H1 (cell line): ENCODE results near the gene KLHL29. TPM values are rescaled to one million over a fixed set of nuclear protein-coding genes. Genes with fewer than 3 reads are reported as not detected.

Experiments
- CHD7 ChIP-seq: fragments of 300-600 bp; sonication (generic); IDR thresholded peaks from 2 replicates; pipeline ENCODE4 v1.7.1; 2012; ENCODE audit warnings: low read length, moderate library complexity, mild to moderate bottlenecking, inconsistent platforms; ENCODE audit not compliant: insufficient replicate concordance
- CTCF ChIP-seq, 3 experiments: IDR thresholded peaks; 1 replicate in 2 of 3; 2 replicates in 1 of 3; pipeline versions ENCODE4 v1.5.1 to v1.6.1; 2011; ENCODE audit warnings: low read length in 3 of 3, mild to moderate bottlenecking in 3 of 3, inconsistent platforms in 2 of 3, low read depth in 1 of 3, moderate library complexity in 1 of 3; ENCODE audit not compliant: insufficient read depth in 1 of 3; ENCODE audit errors: control extremely low read depth in 1 of 3
- HDAC2 ChIP-seq, 2 experiments: fragments of 300-600 bp in 1 of 2; sonication (generic) in 1 of 2; IDR thresholded peaks; 2 replicates each; pipeline ENCODE4 v1.6.1; 2011 to 2012; ENCODE audit warnings: low read depth in 2 of 2, low read length in 2 of 2, mild to moderate bottlenecking in 2 of 2, moderate library complexity in 2 of 2, borderline replicate concordance in 1 of 2, inconsistent platforms in 1 of 2
- NANOG ChIP-seq: IDR thresholded peaks from 2 replicates; pipeline ENCODE4 v1.6.1; 2011; ENCODE audit warnings: low read length, low read depth, mild to moderate bottlenecking, inconsistent platforms; ENCODE audit not compliant: insufficient read depth, poor library complexity, severe bottlenecking
- SP1 ChIP-seq: IDR thresholded peaks from 2 replicates; pipeline ENCODE4 v1.6.1; 2011; ENCODE audit warnings: low read depth, low read length
- USF2 ChIP-seq: IDR thresholded peaks from 2 replicates; pipeline ENCODE4 v1.6.1; 2011; ENCODE audit warnings: low read length, improper control_type of control experiment
- ZNF274 ChIP-seq: IDR thresholded peaks from 2 replicates; pipeline ENCODE4 v1.7.0; 2012; ENCODE audit warnings: low read length, borderline replicate concordance; ENCODE audit errors: extremely low read depth
- polyA plus RNA-seq, 7 experiments: library from polyadenylated mRNA; depleted of rRNA in 3 of 7; stranded (reverse) in 5 of 7; unstranded in 2 of 7; fragments of >200 nt in 5 of 7; fragments of 200-250 nt in 2 of 7; gene quantifications; 1 replicate in 5 of 7; 2 replicates in 1 of 7; 4 replicates in 1 of 7; pipeline versions ENCODE4 v1.2.1 to v1.2.3, GENCODE V29; 2011 to 2013; ENCODE audit warnings: missing spikeins in 2 of 7, mixed read lengths in 2 of 7
- total RNA-seq: library from RNA; stranded (reverse); fragmentation: NEBNext Ultra II Directional; extraction: Animal tissue kit (Norgen Biotek cat#: 25700); gene quantifications from 2 replicates; pipeline ENCODE4 v1.2.1, GENCODE V29; 2021

Gene KLHL29
- total and polyA plus RNA-seq, 2 of the 8 experiments (the other 6 are each of a cell fraction or from before 2014, with no cell fraction given): 1.1 to 4.7 TPM

- no peak for TF ChIP-seq CHD7
- TF ChIP-seq SP1: no peak
- no peak for TF ChIP-seq HDAC2 (IDR thresholded peaks at IDR 0.05; ENCODE audit: borderline replicate concordance in 1 of 2, low read depth in 2 of 2, low read length in 2 of 2)
- no peak for TF ChIP-seq NANOG
- TF ChIP-seq ZNF274: no peak
- TF ChIP-seq USF2: no peak
- no peak for TF ChIP-seq CTCF (IDR thresholded peaks at IDR 0.05; ENCODE audit: control extremely low read depth in 1 of 3, insufficient read depth in 1 of 3, low read depth in 1 of 3, low read length in 3 of 3)
These were observed 56.4 kb downstream of the KLHL29 start (continued) for GRCh38 chr2:23441414-23441813.
